Measurements from ENCODE around the gene EXOSC2. TPM values are rescaled to one million over a fixed set of nuclear protein-coding genes. Genes with fewer than 3 reads are reported as not detected.

EXOSC2 gene
- total and polyA plus RNA-seq, 2 of the 4 experiments (the other 2 are of a cell fraction) = 27.0 to 48.6 TPM

DNA sequence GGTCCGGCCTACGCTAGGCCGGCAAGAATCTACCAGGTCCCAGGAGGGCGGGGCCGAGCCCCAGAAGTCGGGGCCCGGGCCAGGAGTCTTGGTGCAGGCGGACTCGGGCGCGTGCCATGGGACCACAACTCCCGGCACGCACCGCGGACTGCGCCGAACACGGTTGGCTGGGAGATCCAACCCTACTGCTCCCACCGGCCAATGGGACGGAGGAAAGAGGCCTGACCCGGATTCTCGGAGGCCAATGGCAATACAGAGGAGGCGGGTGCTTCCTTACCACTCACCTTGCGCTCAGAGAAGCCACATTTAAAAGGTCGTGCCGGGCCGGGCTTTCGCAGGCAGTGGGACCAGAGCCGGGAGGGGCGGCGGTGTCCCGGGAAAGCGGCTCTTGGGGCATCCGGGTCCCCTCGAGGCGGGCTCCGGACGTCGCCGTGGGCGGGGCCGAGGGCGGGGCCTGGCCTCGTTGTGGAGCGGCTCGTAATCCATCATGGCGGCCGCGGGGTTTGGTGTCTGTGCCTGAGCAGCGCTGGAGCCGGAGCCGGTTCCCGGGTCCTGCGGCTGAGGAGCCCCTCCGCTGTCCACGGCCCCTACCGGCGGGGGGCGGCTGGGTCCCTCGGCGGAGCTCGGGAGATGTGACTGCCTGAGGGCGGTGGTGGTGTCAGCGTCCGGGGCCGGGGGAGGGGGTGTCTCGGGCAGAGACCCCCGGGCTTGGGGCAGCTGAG, 19.1 kb downstream of the EXOSC2 start (continued):
- TF ChIP-seq MAZ (IDR thresholded peaks at IDR 0.05; ENCODE audit: borderline replicate concordance, low read depth, low read length) (peak; percentile 17; the same call in 1 of the 2 replicates), POLR2A (IDR thresholded peaks at IDR 0.05; ENCODE audit: low read depth, low read length) (peak; percentile 98), CEBPB (IDR thresholded peaks at IDR 0.05; ENCODE audit: low read depth, low read length) (no peak)

DNA sequence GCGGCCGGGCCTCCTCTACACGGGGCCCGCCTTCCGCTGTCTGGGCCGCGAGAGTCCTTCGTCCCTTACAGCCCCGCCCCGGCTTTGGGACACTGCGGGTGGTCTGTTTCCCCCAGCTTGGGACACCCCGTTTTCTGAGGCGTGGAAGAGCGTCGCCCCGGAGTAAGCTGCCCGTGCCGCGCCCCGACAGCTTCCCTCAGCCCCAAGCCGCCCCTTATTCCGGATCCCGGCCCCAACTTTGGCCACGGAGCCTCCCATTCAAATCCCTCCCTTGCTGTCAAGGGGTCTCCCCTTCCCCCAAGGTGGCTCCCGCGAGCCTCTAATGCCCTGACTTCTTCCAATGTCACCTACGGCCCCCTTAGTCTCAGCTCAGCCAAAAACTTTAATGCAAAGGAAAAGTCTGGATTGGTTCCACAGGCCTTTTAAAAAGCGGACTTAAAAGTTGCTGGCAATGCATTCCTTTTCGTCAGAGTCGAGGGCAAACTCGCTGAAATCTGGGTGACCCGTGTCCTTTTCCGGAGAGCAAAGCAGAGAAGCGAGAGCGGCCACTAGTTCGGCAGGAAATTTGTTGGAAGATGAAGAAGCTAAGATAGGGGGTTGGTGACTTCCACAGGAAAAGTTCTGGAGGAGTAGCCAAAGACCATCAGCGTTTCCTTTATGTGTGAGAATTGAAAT, 19.8 kb downstream of the EXOSC2 start:
- Histone ChIP-seq H3K4me3 (ENCODE audit: insufficient read depth, low read depth, low read length) (peak overlapping the region; percentile 60), H2BK120ac (ENCODE audit: low read depth, low read length) (0 out of 2 replicates have a peak overlapping the region, but pooled peaks have one; percentile 1), H2AK9ac (replicated peaks; ENCODE audit: low read depth, low read length, poor library complexity) (peak overlapping the region; percentile 73), H3K79me1 (ENCODE audit: low read depth in 1 of 2, low read length in 2 of 2) (peaks cover under 1 to 50% of the 10 kb centered on the region in 2 experiments; a peak in 2 of 4 replicates), H3K56ac (ENCODE audit: extremely low read depth, insufficient read depth, low read length) (peak overlapping the region; percentile 47), H4K8ac (ENCODE audit: low read depth in 2 of 2, low read length in 2 of 2) (peak overlapping the region in 1 of 2 experiments; percentile 35; a peak in 1 of 4 replicates), H3K9ac (ENCODE audit: low read depth, low read length) (peak overlapping the region; percentile 58), H3K36me3 (ENCODE audit: control insufficient read depth, insufficient read depth, low read length) (no peaks in the 10 kb centered on the region), H2AFZ (replicated peaks; ENCODE audit: low read length, poor library complexity) (peak overlapping the region; percentile 95), H2BK5ac (ENCODE audit: low read depth, low read length, poor library complexity, severe bottlenecking) (peak overlapping the region; percentile 93), H3K23ac (ENCODE audit: low read depth, low read length) (peak overlapping the region; percentile 26; the same call in 1 of the 2 replicates), H3K9me3 (ENCODE audit: control insufficient read depth, insufficient read depth, low read length) (no peaks in the 10 kb centered on the region), H3K4me2 (ENCODE audit: low read depth, low read length) (peak overlapping the region; percentile 99), H3K27ac (ENCODE audit: insufficient read depth, low read length) (peak overlapping the region; percentile 88), H3K27me3 (ENCODE audit: control insufficient read depth, insufficient read depth, low read length) (no peaks in the 10 kb centered on the region), H4K20me1 (ENCODE audit: insufficient read depth, low read length) (peaks cover 34% of the 10 kb centered on the region), H3K18ac (ENCODE audit: low read depth, low read length) (no peak overlapping the region), H4K91ac (ENCODE audit: insufficient read depth, low read depth, low read length) (no peak overlapping the region), H4K5ac (ENCODE audit: low read depth, low read length) (no peak overlapping the region), H3K14ac (replicated peaks; ENCODE audit: low read depth, low read length) (peak overlapping the region; percentile 68), H3K9me1 (ENCODE audit: insufficient read depth, low read length) (no peaks in the 10 kb centered on the region), H2BK15ac (ENCODE audit: low read depth, low read length) (no peak overlapping the region), H3K4me1 (ENCODE audit: control insufficient read depth, insufficient read depth, low read length) (peaks cover 2% of the 10 kb centered on the region; the same call in 1 of the 2 replicates), H2AK5ac (ENCODE audit: low read depth, low read length) (peak overlapping the region; percentile 23; the same call in 1 of the 2 replicates), H2BK20ac (ENCODE audit: low read depth, low read length) (no peak overlapping the region), H3K4ac (ENCODE audit: low read depth, low read length) (peak overlapping the region; percentile 76)
- TF ChIP-seq BHLHE40 (IDR thresholded peaks at IDR 0.05; ENCODE audit: low read depth, low read length) = no peak
- TF ChIP-seq POLR2A (IDR thresholded peaks at IDR 0.05; ENCODE audit: low read depth, low read length) = peak; percentile 49
- TF ChIP-seq, protein P1, sequence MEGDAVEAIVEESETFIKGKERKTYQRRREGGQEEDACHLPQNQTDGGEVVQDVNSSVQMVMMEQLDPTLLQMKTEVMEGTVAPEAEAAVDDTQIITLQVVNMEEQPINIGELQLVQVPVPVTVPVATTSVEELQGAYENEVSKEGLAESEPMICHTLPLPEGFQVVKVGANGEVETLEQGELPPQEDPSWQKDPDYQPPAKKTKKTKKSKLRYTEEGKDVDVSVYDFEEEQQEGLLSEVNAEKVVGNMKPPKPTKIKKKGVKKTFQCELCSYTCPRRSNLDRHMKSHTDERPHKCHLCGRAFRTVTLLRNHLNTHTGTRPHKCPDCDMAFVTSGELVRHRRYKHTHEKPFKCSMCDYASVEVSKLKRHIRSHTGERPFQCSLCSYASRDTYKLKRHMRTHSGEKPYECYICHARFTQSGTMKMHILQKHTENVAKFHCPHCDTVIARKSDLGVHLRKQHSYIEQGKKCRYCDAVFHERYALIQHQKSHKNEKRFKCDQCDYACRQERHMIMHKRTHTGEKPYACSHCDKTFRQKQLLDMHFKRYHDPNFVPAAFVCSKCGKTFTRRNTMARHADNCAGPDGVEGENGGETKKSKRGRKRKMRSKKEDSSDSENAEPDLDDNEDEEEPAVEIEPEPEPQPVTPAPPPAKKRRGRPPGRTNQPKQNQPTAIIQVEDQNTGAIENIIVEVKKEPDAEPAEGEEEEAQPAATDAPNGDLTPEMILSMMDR (conservative IDR thresholded peaks at IDR 0.05; ENCODE audit: low read depth, low read length) = no peak
- no peak for TF ChIP-seq NFE2L2 (IDR thresholded peaks at IDR 0.05; ENCODE audit: low read depth, low read length)
- dilution Hi-C loops (cut with HindIII; ENCODE audit: low sequenced_read_pairs, unreplicated experiment) (no loop called here), intact Hi-C loops (cut with micrococcal nuclease) (loop anchor here (5.0 kb wide), 1 partner anchor 64 kb away; no protein-coding TSS in a partner anchor), in situ Hi-C loops (cut with MboI; ENCODE audit: low sequenced_read_pairs) (no loop called here)
- POLR2A ChIA-PET (ENCODE audit: unreplicated experiment) = no interaction called here
- DNase-seq = peak; percentile 34
- no TSS peak for BruUV-seq (replicated peaks)
- peak; percentile 0; the same call in 1 of the 2 replicates for ATAC-seq (ENCODE audit: low read depth)
- CTCF ChIA-PET = interaction anchor here (1.0 to 1.3 kb wide), 2 partner anchors 12 to 153 kb away, joined by 3 to 4 read pairs; no protein-coding TSS in a partner anchor
- 3% methylated on average over 19 of the region's 37 CpGs; no CpG with 5 or more reads in 1 of the 2 experiments for WGBS, 2 experiments (ENCODE audit: extremely low coverage in 2 of 2, insufficient read length in 1 of 2)
